GM12865 (cell line): ENCODE results near the gene SMIM26.

Source experiments
- DNase-seq: peaks from one replicate; pipeline ENCODE4 v3.0.0; 2010; ENCODE audit warnings: low read depth
- H3K4me3 ChIP-seq: 2 replicates; pipeline ENCODE4 v1.5.1; 2011; ENCODE audit warnings: mild to moderate bottlenecking, low read depth, low read length, control low read depth
- CTCF ChIP-seq: IDR thresholded peaks from 2 replicates; pipeline ENCODE4 v1.5.1; 2011; ENCODE audit warnings: low read length, control low read depth, low read depth, inconsistent platforms; ENCODE audit not compliant: insufficient read depth; ENCODE audit errors: missing control alignments

The SMIM26 gene

GRCh38 chr20:18532626-18533025 lies 34.6 kb upstream of the SMIM26 start:
- H3K4me3 ChIP-seq = no peak overlapping the region
- no peak for TF ChIP-seq CTCF
- no peak for DNase-seq

- no peak overlapping the region for H3K4me3 ChIP-seq
- no peak for TF ChIP-seq CTCF
- no peak for DNase-seq
Measured at GRCh38 chr20:18533491-18533890, 33.7 kb upstream of the SMIM26 start.

DNA sequence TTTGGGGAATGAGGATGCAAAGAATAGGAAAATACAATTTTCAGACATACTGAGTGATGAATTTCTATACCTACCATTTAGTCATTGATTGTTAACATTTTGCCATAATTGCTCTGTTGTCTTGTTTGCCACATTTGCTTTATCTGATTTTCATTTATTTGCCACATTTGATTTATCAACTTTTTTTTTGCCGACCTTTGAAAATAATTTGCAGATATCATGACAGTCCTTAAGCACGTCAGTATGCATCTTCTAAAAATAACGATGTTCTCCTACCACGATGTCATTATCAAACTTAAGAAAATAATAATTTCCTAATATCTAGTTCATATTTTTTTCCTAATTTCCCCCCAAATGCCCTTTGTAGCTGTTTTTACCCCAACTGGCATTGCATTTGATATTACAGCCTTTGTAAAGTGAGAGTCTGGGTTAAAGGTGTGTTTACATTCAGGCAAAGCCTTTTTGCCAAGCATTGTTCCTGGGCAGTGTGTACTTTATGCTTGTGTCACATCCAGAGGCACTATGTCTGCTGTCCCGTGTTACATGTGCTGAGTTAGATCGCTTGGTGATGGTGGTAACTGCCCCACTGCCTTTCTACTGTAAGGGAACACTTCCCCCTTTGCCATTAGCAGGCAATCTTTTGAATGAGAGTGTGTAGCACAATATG lies 33.1 kb upstream of the SMIM26 start:
- no peak for TF ChIP-seq CTCF
- DNase-seq = no peak
- no peak overlapping the region for H3K4me3 ChIP-seq

- H3K4me3 ChIP-seq = no peak overlapping the region
- TF ChIP-seq CTCF = no peak
- DNase-seq = no peak
Measured at GRCh38 chr20:18537651-18538050, 29.6 kb upstream of the SMIM26 start.

DNA sequence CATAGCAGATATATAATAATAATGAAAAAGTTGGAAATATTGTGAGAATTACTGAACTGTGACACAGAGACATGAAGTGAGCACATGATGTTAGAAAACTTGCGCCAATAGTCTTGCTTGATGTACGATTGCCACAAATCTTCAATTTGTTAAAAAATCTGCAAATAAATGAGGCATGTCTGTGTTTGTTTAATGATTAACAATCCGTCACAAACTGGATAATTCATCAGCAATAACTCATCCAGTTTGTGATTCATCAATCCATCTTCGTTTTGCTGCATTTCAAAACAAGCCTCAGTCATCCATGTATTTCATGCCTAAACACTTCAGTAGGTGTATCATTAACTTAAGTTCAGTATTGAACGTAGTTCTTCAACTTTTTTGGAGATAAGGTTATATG lies 25.5 kb upstream of the SMIM26 start:
- no peak for TF ChIP-seq CTCF
- no peak for DNase-seq
- no peak overlapping the region for H3K4me3 ChIP-seq

DNA sequence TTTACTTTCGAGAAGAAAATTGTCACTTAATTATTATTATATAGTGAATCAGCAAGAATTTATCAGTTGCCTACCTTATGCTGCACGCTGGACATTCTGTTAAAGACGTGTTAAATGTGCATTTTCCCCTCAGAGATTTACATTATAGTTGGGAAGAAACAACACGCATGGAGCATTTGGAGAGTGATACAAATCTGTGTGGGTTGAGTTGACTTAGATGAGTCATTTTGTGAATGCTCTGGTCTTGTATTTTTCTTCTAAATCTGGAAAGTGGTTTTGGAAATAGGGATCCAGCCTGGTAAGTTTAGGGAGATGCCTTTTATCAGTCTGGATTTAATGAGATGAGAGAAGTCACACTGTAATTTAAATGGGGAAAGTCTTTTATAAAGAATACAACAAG lies 24.0 kb upstream of the SMIM26 start:
- DNase-seq = no peak
- H3K4me3 ChIP-seq = no peak overlapping the region
- no peak for TF ChIP-seq CTCF

GRCh38 chr20:18543932-18544331 lies 23.3 kb upstream of the SMIM26 start:
- TF ChIP-seq CTCF = no peak
- H3K4me3 ChIP-seq = no peak overlapping the region
- no peak for DNase-seq
